Measurements from ENCODE around the gene DUSP22.

- TF ChIP-seq CTCF (IDR thresholded peaks at IDR 0.05; ENCODE audit: low read length) (no peak), EZH2 (optimal IDR thresholded peaks at IDR 0.05; ENCODE audit: low read depth, low read length) (no peak)
Observed at GRCh38 chr6:286681-287488, 5.4 kb upstream of the DUSP22 start.
